SH-SY5Y (cell line): ENCODE measurements around the gene DNM2.

Experiments used
- GATA2 ChIP-seq: IDR thresholded peaks from 2 replicates; pipeline ENCODE4 v1.6.1; 2011; ENCODE audit warnings: mild to moderate bottlenecking, low read depth, low read length
- GATA3 ChIP-seq: IDR thresholded peaks from 2 replicates; pipeline ENCODE4 v1.6.1; 2011; ENCODE audit warnings: low read depth, mild to moderate bottlenecking, low read length, moderate library complexity

DNA sequence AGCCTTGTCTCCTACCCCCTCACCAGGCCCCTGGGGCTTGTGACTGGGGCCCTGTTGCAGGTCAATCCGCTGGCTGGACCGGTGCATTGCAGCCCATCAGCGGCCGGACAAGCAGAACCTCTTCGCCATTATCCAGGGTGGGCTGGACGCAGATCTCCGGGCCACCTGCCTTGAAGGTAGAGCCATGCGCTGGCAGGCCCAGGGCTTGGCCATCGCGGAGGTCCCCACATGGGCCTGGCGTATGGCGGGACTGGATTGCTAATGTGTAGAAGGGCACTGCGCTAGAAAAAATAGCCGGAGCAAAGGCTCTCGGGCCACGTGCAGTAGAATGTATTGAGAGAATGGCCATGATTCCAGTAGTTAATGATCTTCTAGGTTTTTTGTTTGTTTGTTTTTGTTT is 10.4 kb upstream of the DNM2 start:
- TF ChIP-seq GATA3 (no peak), GATA2 (no peak)
